Measurements from ENCODE around the gene KRTCAP2.

Gene KRTCAP2

DNA sequence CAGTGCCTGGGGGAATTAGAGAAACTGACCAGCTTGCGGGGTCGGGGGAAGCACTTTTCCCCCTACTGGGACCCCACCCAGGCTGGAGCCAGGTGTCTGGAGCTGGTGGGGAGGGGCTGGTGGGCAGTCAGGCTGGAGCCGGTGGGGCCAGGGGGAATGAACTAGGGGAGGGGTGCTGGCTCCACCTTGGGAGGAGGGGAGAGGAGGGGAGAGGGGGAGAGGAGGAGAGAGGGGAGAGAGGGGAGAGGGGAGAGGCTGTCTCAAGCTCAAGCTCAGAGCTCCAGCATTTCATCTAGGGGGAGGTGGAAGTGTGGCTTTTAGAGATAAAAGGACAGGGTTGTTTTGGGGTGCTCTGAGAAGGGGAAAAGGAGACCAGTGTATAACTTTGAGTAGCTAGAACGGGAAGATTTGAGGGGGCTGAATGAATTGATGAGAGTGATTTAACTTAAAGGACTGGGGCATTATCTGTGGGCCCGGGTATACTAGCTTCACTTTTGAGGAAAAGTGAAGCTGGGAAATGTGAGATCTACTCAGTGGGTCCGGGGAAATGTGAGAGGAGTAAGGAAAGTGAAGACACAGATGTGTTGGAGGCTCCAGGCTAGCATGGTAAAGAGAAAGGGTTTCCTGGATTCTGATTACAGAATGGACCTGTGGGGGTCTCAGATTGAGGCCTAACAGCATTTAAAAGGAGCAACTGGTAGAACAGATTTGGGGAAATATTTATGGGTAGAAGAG is 42.7 kb downstream of the KRTCAP2 start:
- no peak for DNase-seq

DNA sequence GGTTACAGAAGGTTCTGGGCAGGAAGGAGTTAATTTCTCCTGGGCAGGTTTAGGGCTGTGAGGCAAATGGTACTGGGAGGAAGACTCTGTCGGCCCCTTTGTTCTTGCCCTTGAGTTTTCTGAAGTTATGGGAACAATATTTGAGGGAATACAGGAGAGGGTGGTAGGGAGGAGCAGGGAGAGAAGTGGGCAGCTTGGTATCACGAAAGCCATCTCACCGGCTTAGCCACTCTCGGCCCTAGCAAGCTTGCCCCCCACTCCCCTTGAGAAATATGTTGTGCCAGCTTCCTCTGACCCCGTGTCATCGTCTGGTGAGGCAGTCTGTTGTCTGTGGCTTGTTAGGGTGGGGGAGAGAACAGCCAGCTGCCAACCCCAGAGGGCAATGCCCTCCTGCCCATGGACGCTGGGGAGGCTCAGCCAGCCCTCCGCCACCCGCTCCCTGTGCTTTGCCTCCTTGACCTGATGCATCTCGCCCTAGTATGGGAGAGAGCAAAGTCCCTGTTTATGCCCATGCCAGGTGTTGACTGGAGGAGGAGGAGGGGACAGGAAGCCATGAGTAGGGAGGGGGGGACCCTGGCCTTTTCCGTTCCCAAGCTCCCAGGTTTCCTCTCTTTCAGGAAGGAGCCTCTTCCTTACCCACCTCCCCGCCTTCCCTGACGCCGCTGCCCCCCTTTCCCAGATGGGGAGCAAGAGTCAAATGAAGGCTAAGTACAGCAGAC is 44.2 kb downstream of the KRTCAP2 start:
- no peak for DNase-seq

DNA sequence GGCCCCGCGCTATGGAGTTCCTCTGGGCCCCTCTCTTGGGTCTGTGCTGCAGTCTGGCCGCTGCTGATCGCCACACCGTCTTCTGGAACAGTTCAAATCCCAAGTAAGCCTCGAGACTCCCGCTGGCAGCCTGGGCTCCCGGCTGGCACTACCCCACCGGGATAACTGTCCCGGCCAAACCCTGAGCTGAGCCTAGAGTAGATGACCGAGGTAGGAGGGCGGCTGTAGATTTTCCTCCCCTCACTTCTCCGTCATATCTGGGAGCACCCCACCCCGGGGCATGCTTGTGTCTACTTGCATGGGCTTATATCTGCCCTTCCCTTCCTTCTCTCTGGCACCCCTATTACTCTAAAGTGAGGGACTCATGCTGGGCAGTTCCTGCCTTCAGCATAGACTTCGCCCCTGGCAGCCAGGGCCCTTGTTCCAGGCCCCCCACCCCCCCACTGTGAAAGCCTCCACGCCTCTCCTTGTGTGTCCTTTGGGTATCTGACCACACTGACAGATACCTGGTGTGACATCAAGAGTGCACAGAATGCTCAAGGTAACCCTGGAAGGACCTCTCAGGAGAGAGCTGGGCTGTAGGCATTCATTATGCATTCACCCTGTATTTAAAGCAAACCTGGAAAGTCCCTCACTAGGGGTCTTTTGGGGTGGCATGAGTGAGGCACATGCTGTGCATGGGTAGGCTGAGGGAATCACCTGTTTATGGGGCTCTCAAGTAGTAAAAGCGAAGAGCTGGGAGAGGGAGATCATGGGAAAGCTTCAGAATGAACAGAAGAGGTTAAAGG is 44.9 kb downstream of the KRTCAP2 start:
- no peak for DNase-seq

DNA sequence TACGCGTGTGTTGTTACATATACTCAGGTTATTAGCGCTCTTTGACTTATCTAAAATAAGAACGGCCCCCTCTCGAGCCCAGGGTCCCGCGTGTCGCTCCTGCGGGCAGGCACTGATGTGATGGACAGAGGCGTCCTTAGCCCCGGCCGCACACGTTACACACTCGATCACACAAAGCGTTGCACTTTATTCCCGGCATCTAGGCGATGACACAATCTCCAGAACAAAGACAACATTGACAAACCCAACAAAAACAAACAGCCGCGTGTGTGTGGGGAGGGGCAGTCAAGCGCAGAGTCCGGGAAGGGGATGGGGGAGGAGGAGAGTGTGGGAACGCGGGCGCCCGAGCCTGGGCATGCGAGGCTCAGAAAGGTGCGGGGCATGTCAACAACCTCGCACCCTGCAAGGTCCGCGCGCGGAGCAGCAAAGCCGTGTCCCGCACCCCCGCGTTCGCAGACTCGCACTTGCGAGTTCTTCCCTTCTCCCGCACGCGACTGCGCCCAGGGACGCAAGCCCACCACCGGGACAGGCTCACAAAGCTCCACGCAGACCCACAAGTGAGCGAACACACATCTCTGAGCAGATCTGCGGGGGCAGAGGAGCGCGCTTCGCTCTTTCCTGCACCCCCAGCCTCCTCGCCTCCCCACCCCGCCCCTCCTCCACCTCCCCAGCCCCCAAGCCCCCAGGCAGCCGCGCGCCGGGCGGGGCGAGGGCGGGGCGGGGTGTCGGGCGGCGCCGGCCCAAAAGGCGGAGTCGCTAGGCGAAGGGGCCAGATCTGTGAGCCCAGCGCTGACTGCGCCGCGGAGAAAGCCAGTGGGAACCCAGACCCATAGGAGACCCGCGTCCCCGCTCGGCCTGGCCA is 45.8 kb downstream of the KRTCAP2 start, which contains the start of gene EFNA1:
TSS of gene EFNA1 (plus strand) at position 772 of the 862 bp plus-strand sequence. CDS start 102 bp downstream, outside the sequence.
- no peak for DNase-seq

DNA sequence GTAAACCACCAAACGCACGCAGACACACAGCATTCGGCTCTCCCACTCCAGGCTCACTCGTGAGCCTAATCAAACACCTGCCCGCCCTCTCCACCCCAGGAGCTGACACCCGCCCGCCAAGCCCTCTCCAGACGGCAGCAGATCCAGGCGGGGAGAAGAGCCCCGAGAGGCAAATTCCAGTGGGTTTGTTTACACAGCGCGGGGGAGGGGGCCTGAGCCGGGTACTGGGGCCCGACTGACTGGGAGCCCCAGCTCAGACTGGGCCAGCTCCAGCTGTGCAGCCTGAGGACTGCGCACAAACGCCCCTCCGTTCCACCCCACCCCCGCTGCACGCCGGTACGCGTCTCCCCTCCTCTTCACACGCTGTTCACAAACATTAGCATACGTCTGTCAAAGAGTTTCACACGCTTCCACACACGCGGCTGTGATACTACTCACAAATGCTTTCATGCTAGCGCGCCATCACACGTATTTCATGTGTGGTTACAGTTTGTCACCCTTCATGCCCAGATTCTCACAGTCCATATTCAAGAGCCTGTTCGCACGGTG is 46.5 kb downstream of the KRTCAP2 start:
- DNase-seq = no peak

DNA sequence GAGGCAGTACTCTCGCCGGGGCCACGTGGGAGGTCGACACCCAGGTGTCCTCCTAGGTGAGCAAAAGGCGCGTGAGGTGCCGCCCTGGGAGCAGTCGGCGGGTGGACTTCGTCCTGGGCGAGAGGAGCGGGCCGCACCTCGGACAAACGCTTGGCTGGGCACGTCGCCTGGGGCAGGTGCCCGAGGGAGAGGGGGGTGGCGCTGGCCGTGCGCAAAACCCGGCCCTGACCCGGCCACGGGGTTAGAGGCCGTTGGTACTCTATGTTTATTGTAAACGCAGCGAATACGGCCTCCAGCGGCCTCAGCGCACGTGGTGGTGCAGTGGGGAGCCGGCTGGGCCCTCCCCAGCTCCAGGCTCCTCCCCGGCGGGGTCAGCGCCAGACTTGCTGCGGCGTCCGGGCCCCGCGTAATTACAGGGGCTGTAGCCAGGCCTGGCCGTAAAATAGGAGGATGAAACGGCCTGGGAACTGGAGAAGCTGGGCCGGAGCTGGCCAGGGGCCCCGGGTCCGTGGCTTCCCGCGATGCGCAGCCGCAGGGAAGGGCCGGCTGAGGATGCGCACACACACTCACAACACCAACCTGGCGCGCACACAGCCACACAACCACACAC is 47.1 kb downstream of the KRTCAP2 start:
- DNase-seq = no peak

DNA sequence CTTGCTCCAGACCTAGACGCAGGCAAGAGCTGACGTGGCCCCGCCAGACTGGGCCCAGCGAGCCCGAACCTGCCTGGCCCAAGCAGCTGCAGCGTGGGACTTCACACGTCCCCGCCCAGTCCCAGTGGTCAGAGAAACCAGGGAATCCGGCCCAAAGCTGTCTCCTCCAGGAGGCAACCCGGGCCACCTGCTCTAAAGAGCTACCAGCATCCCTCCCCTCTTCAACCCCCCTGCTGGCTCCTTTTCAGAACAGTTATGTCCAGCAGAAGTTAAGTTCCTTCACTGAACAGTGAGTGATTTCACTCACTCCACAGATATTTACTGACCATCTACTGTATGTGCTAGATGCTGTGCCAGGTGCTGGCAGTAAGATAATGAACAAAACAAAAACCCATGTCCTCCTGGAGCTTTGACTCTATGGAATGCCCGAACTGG is 47.6 kb downstream of the KRTCAP2 start:
- no peak for DNase-seq

DNA sequence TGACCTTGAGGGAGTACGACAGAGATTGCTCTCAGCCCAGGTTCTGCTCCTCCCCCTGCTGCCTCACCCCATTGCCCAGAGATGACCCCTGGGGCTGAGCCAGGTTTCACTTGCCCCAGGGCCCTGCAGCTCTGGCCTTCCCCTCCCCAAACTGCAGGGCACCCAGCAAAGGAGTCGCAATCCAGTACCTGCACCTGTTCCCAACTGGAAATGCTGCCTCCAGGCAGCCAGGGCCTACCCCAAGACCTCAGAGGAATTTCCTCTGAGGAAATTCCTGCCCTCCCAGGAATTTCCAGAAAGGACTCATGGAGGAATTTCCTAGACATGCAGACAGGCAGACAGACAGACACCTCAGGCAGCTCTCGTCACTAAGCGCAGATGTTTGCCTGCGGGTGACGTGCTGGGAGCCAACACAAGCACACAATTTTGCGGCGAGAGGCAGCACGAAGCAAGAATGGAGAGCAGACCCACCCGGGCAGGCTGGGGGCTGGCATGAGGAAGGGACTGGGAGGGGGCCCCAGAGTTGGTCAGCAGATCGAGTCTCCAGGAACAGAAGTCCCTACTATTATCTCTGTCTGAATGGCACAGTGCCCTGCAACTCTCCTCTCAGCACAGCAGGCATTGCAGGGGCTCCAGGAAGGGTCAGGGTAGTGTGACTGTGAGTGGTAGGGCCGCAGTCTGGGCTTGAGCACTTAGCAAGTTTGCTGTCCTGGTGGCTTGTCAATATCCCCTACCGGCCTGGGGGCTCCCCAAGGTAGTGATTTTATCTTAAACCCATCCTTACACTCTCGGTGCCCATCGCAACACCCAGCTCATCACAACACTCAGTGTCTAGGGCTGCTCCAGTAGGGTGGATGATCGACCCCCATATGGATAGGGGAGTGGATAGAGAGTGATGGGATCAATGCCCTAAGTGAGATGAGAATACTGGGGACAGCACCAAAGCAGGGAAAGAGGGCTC is 48.3 kb downstream of the KRTCAP2 start:
- no peak for DNase-seq

DNA sequence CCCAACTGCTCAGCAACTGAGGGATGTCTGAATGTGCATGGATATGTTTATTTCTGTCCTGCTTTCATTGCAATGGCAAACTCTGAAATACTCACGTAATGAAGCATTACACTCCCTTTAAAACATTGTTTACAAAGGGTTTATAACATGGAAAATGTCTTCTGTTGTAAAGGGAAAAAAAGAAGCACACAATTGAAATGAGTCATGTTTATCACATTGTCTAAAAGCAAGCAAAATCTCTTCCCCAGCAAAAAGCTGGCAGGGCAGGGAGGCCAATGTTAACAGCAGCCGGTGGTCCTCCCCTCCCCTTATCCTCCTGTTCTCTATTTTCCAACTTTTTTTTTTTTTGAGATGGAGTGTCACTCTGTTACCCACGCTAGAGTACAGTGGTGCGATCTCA is 49.3 kb downstream of the KRTCAP2 start:
- no peak for DNase-seq

DNA sequence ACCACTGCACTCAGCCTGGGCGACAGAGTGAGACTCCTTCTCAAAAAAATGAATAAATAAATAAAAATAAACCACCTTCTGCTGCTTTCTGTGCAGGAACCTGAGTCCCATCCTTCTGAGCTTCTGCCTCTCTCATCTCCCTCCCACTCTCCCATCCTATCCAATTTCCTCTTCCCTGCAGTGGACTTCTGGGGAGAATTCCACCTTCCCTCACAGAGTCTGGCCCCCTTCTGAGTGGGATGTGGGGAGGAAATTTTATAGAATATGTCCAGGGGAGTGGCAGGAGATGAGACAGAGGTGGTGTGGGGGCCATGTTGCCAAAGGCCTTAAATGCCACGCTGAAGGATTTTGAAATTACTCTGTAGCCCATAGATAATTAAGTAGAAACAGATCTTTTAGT is 50.8 kb downstream of the KRTCAP2 start:
- DNase-seq = no peak

DNA sequence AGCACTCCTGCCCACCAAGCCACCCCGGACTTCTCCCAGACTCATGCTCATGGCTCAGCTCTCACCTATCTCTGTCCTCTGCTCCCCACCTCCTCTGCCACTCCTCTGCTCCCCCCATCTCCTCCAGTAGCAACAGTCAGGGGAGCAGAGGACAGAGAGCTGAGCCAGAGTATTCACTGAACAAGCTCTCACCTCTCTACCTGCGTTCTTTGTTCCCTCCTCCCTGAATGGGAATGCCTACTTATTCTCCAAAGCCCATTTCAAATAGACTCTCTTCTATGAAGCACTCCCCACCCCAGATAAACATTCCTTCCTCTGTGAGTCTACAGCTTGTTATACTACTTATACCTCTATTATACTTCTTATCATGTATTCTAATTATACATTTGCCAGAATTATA is 51.9 kb downstream of the KRTCAP2 start:
- no peak for DNase-seq

DNA sequence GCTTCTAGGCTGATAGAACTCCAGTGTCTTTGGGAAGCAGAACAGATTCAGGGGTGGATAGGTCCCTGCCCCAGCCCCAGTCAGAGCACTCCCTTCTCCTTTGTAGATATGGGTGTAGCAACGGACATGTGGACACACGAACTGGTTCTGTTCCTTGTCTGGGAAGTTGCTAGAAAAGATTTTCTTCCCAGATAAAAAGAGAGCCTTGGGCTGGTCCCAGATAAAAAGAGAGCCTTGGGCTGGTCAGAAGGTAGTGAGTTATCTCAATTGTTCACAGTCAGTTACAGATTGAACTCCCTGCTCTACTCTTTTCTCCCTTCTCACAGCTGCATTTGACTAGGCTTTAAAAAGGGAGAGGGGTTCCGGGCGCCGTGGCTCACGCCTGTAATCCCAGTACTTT is 52.9 kb downstream of the KRTCAP2 start:
- DNase-seq = no peak
